Hematopoietic multipotent progenitor cell (in vitro differentiated cells): ENCODE data around the gene JAK3. TPM values are rescaled to one million over a fixed set of nuclear protein-coding genes. Genes with fewer than 3 reads are reported as not detected.
"Not testable (repeated sequence)": the region's sequence is repeated elsewhere in the genome, so short reads cannot be mapped to it uniquely, and the experiment has no call there.

ENCODE experiments used
- DNase-seq, 3 donors: peaks; one replicate each; pipeline ENCODE4 v3.0.0-alpha.2; 2011 to 2015; ENCODE audit warnings: low read depth in 2 of 3, low spot score in 2 of 3
- total RNA-seq: library from RNA; depleted of rRNA; stranded (reverse); fragments of >200 nt; gene quantifications from one replicate; pipeline ENCODE4 v1.2.3, GENCODE V29; 2012

The JAK3 gene
- total RNA-seq, 1 donor: 127 TPM

DNA sequence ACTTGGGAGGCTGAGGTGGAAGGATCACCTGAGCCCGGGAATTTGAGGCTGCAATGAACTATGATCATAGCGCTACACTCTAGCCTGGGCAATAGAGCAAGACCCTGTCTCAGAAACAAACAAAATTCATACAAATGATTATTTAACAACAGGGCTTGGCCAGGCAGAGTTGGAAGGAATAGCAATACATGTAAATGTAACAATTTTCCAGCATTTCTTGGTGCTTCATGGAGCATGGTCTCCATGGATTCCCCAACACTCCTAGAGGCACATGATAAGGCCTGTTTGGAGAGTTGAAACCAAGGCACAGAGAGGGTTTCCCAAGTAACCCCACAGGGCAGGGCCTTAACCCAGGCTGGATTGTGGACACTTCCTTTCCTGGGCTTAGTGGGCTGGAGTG lies 36.7 kb downstream of the JAK3 start:
- no peak for DNase-seq

DNA sequence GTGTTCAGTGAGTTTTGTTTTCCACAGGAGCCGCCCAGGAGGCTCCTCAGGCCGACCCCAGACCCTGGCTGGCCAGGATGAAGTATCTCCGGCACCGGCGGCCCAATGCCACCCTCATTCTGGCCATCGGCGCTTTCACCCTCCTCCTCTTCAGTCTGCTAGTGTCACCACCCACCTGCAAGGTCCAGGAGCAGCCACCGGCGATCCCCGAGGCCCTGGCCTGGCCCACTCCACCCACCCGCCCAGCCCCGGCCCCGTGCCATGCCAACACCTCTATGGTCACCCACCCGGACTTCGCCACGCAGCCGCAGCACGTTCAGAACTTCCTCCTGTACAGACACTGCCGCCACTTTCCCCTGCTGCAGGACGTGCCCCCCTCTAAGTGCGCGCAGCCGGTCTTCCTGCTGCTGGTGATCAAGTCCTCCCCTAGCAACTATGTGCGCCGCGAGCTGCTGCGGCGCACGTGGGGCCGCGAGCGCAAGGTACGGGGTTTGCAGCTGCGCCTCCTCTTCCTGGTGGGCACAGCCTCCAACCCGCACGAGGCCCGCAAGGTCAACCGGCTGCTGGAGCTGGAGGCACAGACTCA lies 40.0 kb downstream of the JAK3 start:
- DNase-seq: peak in 2 of 3 donors; percentile 37 to 68

DNA sequence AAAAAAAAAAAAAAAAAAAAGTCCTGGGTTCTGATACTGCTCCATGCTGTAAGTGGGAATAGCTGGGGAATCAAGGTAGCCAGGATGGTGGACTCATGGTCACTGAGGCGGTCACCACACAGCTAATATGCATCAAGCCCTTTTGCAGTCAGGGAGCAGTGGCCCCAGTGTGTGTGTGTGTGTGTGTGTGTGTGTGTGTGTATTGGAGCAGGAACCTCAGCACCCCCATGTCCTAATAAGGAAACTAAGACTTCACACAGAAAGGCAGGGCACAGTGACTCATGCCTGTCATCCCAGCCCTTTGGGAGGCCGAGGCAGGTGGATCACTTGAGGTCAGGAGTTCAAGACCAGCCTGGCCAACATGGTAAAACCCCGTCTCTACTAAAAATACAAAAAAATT lies 40.8 kb downstream of the JAK3 start:
- peak in 2 of 3 donors; percentile 26 to 28 for DNase-seq

DNA sequence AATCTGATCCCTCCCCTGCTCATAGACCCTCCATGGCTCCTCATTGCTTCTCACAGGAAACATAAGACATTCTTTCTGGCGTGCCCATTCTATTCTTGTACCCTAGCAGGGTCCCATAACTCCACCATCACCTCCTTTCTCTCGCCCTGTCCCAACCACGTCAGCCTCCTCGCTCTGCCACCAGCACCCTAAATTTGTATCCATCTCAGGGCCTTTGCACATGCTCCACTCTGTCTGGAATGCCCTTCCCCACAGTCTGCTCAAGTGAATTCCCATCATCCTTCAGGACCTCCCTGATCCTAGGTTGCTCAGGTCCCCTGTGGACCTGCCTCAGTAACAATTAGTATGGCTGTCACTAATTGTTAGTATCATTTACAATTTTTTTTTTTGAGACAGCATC lies 42.4 kb downstream of the JAK3 start:
- DNase-seq: no peak

DNA sequence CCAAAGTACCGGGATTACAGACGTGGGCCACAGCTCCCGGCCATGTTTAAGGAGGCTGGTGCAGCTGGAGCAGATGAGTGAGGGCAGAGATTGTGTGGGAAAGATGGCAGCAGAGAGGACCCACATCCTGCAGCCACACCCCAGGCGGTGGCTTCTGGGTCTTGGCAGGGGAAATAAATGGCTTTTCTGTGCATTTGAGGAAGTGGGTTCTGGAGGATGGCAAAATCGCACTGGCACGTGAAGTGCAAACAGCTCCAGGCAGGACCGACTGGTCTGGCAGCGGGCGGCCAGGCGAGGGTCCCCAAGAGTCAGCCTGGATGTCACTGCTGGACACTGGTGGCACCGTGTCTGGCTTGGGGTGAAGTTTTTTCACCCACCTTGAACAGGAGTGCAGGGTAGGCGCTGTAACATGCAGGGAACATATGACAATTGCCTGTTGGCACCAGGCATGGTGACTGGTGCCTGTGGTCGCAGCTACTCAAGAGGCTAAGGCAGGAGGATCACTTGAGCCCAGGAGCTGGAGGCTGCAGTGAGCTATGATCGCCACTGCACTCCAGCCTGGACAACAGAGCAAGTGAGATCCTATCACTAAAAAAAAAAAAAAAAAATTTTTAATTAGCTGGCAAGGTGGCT lies 44.4 kb downstream of the JAK3 start:
- DNase-seq: peak in 2 of 3 donors; percentile 77 to 82

DNA sequence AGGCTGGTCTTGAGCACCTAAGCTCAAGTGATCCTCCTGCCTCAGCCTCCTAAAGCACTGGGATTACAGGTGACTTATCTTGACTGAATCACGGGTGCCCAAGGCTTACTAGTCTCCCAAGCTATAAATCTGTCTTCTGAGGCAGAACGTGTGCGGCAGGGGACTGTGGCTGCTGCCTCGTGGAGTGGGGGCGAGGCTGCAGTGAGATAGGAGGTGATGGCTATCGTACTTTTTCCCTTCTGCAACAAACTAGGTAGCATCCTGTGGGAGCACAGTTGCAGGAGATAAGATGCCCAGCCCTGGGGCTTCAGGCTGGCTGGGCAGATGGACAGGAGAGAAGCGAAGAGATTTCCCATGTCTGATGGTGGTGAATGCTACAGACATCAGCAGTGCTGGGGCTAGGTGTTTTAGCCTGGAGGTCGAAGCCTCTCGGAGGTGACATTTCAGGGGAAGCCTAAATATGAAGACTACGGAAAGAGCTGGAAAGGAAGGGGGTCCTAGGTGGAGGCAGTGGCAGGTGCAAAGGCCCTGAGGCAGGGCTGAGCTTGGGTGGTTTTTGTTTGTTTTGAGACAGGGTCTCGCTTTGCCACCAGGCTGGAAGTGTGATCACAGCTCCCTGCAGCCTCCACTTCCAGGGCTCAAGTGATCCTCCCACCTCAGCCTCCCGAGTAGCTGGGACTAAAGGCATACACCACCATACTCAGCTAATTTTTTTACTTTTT lies 45.5 kb downstream of the JAK3 start:
- no peak for DNase-seq

DNA sequence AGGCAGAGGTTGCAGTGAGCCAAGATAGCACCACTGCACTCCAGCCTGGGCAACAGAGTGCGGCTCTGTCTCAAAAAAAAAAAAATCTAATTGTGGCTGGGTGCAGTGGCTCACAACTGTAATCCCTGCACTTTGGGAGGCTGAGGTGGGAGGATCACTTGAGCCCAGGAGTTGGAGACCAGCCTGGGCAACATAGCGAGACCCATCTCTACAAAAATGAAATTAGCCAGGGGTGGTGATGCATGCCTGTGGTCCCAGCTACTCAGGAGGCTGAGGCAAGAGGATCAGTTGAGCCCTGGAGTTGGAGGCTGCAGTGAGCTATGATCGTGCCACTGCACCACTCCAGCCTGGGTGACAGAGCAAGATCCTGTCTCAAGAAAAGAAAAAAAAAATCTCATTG lies 49.2 kb downstream of the JAK3 start:
- DNase-seq: not testable (repeated sequence)

DNA sequence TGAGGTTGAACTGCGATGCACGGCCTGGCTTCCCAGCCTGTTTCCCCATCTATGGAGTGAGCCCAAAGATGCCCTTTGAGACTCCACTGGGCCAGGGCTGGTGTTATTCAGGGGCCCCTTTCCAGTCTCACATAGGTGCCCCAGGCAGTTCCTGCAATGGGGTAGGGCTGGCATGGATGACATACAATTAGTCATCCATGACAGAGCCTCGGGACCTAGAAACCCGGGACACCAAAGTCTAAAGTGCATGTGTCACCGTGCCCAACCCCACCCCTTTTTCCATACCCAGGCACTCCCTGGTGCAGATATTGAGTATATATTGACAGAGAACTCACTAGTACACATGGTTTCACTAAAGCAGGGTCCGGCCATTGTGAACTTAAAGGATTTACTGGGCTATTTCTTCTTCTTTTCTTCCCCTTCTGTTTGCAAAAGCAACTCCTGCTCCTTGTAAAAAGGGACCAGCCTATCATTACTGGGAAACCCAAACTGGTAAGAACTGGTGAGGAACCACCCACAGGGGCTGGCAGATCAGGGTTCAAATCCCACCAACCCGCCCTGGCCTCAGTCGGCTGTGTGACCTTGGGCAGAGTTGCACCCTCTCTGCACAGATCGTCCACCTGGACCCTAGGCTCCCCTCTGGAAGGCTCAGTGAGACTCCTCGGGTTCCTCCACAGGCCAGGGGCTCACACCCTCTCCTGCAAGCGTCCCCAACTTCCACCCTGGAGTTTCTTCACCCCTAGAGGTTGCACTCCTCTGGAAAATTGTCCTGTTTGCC lies 50.2 kb downstream of the JAK3 start:
- no peak for DNase-seq

DNA sequence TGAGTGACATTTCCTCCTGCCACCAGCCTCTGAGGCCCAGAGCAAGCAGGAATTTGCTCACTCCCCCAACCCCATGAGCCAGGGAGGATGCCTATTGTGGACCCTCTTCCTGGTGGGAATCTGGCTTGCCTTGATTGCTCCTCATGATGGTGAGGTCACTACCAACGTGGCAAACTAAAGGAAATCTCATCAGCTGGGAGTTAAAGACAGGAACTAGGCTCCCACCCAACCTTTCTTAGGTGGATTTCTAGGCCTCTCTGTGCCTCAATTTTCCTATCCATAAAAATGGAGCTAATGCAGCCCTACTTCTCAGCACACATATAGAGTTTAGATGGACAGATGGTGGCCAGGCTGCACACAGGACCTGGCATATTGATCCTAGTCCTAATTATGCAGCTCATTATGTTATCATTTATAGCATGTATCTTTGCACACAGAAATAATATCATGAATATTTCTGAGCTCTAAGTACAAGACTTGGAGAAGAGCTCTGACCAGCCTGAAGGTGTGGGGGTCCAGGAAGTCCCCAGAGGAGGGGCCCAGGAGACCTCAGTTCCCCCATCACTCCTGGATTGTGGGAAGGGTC lies 50.9 kb downstream of the JAK3 start:
- no peak for DNase-seq

DNA sequence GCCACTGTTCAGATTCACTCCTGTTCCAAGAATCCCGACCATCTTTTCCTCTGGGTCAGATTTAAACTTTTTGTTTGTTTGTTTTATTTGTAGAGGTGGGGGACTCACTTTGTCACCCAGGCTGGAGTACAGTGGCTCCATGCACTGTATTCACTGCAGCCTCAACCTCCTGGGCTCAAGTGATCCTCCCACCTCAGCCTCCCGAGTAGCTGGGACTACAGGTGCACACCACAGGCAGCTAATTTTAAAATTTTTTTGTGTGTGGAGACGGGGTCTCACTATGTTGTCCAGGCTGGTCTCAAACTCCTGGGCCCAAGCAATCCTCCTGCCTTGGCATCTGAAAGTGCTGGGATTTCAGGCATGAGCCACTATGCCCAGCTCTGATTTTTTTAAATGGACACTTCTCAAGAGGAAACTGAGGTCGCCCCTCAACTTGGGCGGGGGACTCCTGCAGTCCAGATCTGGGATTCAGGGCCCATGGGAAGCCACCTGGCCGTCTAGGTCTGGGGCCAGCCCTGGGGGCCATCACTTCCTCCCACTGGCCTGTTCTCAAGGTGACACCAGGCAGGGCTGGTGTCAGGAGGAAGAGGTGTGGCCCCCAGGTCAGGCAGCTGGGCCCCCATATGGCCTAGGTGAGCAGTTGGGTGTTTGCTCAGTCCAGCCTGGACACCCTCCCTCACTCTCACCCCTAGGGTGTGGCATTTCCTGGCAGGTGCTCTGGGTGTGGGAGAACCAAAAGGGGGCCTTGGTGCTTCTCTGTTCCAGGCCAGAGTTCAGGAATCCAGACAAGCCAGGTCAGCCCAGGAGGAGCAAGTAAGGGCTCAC lies 51.6 kb downstream of the JAK3 start:
- DNase-seq: no peak

DNA sequence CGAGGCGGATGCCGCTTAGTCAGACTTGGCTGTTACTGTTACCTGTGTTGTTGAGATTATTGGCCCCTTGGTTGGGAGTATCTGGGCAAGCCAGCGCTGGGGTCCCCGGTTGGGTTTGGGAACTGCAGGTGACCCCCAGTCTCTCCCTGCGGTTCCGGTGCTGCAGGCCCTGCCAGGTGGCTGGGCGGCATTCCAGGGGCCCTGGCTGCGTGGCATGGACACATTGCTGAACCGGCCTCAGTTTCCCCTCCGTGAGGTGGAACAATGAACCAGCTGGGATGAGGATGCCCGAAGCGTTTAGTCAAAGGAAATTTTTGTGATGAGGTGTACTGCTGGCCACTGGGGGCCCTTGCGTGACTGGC lies 52.3 kb downstream of the JAK3 start:
- DNase-seq: no peak

DNA sequence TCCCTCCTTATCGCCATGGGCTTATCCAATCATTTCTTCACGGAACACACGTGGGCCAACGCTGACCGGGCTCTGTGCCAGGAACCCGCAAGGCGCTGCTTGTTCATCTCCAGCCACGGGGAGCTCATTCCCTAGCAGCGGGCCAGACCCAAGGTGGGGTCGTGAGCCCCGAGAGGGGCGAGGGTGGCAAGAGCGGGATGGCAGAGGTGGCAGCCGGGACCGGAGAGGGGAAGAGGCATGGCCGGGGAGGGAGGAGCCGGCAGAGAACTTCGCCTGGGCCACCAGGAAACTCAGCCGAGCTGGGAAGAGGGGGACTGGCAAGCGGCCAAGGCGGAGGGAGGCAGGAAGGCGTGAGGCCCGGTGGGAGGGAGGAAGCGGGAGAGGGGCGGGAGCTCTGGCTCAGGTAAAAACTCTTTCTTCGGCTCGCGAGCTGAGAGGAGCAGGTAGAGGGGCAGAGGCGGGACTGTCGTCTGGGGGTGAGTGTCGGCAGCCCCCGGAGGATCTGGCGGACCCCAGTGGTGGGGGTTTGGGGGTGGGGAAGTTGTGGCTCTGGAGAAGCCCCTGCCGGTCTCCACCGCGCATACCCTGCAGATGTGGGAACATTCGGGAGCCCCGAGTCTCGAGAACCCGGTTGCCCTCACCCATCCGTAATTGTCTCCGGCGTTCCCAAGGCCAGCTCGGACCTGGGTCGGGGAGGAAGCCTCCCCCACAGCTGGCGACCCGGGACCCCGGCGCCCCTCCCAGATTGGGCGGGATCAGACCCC lies 52.9 kb downstream of the JAK3 start, which contains the start of gene B3GNT3:
B3GNT3 (plus strand) TSS at position 408 of the 764 bp plus-strand sequence. CDS start 12,670 bp downstream, outside the sequence.
- DNase-seq: no peak

DNA sequence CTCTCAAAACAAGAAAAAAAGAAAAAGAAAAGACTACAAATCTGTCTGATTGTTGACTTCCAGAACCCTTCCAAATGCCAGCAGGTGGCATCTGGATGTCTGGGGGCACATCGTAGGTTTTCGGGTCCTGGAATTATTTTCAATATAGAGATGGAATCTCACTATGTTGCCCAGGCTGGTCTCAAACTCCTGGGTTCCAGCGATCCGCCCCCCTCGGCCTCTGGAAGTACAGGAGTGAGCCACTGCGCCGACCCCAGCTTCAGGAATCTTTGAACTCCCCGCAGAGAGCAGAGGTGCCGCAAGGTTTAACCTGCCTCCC lies 53.4 kb downstream of the JAK3 start:
- no peak for DNase-seq

DNA sequence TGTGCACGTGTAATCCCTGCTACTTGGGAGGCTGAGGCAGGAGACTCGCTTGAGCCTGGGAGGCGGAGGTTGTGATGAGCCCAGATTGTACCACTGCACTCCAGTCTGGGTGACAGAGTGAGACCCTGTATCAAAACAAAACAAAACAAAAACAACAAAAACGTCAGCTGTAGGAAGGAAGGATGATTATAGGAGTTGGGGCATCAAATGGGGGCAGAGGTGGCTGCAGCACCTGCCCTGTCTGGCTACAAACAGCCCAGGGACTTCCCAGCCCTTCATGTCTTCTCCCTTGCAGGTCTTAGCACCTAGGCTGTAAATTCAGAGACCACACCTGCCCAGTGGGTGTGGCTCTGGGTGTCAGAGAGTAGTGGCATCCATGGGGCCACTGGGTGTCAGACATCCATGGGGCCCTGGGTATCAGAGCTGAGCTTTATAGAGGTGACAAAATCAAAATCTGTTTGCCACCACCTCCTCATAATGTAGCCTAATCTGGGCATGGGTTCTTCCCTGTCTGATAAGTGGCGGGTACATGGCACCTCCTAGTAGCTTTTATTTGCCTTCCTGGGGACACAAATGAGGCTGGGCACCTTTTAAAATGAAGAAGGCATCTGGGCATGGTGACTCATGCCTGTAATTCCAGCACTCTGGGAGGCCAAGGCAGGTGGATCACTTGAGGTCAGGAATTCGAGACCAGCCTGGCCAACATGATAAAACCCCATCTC lies 57.6 kb downstream of the JAK3 start:
- DNase-seq: no peak

DNA sequence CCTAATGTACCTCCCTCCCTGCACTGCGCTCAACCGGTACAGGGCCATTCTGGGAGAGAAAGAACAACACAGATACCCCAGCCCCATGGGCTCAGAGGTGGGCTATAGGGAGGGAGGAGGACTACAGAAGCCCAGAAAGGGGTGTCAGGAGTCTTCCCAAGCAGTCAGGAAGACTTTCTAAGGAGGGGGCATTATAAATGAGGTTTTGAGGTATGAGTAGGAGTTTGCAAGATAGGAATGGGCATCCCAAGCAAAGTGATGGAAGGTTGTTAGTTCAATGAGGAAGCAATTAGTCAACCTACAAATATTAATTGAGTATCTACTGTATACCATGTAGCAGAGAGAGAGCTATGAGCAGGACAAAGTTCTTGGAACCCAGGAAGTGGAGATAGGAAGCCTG lies 59.1 kb downstream of the JAK3 start:
- no peak for DNase-seq

DNA sequence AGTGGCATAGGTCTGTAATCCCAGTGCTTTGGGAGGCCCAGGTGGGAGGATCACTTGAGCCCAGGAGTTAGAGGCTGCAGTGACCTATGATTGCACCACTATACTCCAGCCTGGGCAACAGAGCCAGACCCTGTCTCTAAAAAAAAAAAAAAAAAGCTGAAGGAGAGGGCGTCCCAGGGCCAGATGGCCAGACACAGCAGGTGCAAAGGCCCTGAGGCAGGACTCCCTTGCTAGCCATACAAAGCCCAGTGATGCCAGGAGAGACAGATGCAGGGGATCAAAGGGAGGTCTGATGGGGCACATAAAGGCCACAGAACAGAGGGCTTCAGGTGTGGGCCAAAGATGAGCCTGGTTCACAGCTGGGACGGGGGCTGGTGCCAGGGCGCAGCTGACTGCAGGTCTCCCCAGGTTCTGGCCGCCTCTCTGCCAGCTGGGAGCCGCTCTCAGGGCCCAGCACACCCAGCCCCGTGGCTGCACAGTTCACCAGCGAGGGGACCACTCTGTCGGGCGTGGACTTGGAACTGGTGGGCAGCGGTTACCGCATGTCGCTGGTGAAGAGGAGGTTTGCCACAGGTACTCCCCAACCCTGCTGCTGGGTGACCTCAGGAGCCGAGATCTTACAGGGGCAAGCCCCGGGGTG lies 60.4 kb downstream of the JAK3 start:
- DNase-seq: no peak

DNA sequence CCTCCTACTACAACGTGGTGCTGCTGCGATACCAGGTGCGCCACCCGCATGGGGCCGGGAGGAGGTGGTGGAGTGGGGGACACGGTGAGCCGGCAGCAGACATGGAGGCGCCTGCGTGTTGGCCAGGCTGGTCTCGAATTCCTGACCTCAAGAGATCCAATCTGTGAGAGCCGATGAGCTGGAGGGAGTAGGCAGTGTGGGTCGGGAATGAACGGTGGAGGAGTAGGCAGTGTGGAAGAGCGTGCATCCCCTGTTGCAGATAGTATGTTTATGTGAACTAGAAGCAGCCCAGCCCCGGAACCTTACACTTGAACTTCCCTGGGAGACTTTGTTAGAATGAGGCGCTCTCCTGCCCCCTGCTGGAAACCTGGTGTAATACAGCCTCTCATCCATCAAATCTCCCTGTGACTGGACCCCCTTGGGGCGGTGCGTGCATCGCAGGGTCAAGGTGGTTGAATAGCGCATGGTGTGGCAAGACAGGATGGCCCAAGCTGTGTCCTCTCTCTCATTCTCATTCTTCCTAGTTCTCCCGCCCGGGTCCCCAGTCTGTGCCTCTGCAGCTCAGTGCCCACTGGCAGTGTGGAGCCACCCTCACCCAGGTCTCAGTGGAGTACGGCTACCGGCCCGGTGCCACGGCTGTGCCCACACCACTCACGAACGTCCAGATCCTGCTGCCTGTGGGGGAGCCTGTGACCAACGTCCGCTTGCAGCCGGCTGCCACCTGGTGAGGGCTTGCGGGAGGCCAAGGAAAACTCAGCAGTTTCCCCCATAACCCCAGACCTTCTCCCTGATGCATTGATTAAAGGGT lies 63.4 kb downstream of the JAK3 start:
- peak; percentile 57 to 83 (median 64) for DNase-seq

DNA sequence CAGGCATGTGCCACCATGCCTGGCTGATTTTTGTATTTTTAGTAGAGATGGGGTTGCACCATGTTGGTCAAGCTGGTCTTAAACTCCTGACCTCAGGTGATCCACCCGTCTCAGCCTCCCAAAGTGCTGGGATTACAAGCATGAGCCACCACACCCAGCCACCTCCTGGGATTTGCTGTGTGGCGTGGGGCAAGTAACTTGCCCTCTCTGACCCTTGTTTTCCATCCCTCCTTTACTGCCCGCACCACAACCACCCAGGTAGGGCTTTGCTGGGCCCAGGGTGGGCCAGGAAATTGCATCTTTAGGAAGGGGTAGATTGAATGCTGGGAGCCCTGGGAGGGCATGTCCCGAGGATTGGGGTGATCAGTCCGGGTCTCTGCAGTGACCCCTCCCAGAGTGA lies 64.1 kb downstream of the JAK3 start:
- not testable (repeated sequence) for DNase-seq
